HepG2 (cell line): ENCODE data around the gene OPN3. TPM values are rescaled to one million over a fixed set of nuclear protein-coding genes. Genes with fewer than 3 reads are reported as not detected.

Experiments used
- ATAC-seq: fragments of 200-7000 bp; cut with Tn5 transposase; 3 replicates; pipeline ENCODE4 v1.9.1; 2020; ENCODE audit warnings: mild to moderate bottlenecking, moderate library complexity
- BruUV-seq: library from RNA; stranded (reverse); fragments of 400-500 nt; replicated peaks from 2 replicates; lab custom pipeline; 2021; lab: Mats Ljungman, UMichigan
- CTCF ChIA-PET: fragments of 300-600 bp; formaldehyde crosslinking; extraction: SDS; loops from one replicate; lab custom pipeline; 2021; ENCODE audit warnings: low total read pairs, inconsistent platforms, low intra/inter-chr PET ratio; lab: Yijun Ruan, JAX
- POLR2A ChIA-PET: fragments of 350-600 bp; sonication (Branson Sonifier 250); formaldehyde crosslinking; loops from one replicate; lab custom pipeline; 2020; ENCODE audit warnings: antibody characterized with exemption, inconsistent platforms; lab: Yijun Ruan, JAX
- DNase-seq: peaks from one replicate; pipeline ENCODE4 v3.0.0-alpha.2; 2015; ENCODE audit warnings: low spot score
- FAIRE-seq: peaks from 3 replicates; lab custom pipeline; 2011; peaks lifted over from hg19 to GRCh38; lab: Jason Lieb, UNC
- H2AFZ ChIP-seq: one replicate; pipeline ENCODE4 v1.6.1; 2011; ENCODE audit warnings: low read length, inconsistent platforms
- H3K27ac ChIP-seq: fragments of 300-600 bp; 3 replicates; pipeline ENCODE4 v1.8.0; 2011; ENCODE audit warnings: mixed run types, mild to moderate bottlenecking, mixed read lengths, low read length, inconsistent platforms; ENCODE audit not compliant: insufficient read depth; ENCODE audit errors: extremely low read length
- H3K27me3 ChIP-seq, 2 experiments: fragments of 200-600 bp in 1 of 2; 2 replicates in 1 of 2; 3 replicates in 1 of 2; pipeline versions ENCODE4 v1.6.0 to v1.8.0; 2011; ENCODE audit warnings: low read length in 2 of 2, mild to moderate bottlenecking in 2 of 2, moderate library complexity in 2 of 2, inconsistent platforms in 1 of 2; ENCODE audit not compliant: insufficient read depth in 2 of 2, control insufficient read depth in 1 of 2
- H3K36me3 ChIP-seq, 2 experiments: fragments of 200-600 bp in 1 of 2; replicated peaks in 1 of 2; 2 replicates in 1 of 2; 3 replicates in 1 of 2; pipeline versions ENCODE4 v1.5.1 to v1.8.0; 2011; ENCODE audit warnings: low read length in 2 of 2, inconsistent platforms in 1 of 2; ENCODE audit not compliant: insufficient read depth in 2 of 2, control insufficient read depth in 1 of 2
- H3K4me1 ChIP-seq: 2 replicates; pipeline ENCODE4 v1.5.1; 2012; ENCODE audit warnings: low read length, inconsistent platforms; ENCODE audit not compliant: insufficient read depth
- H3K4me2 ChIP-seq: 2 replicates; pipeline ENCODE4 v1.6.0; 2011; ENCODE audit warnings: low read depth, low read length, inconsistent platforms
- H3K4me3 ChIP-seq, 3 experiments: fragments of 200-600 bp in 1 of 3; sonication (generic), shearing (Covaris generic) in 1 of 3; replicated peaks in 1 of 3; 2 replicates each; pipeline ENCODE4 v1.5.1; 2011 to 2016; ENCODE audit warnings: low read length in 3 of 3, inconsistent platforms in 2 of 3, low read depth in 2 of 3, mild to moderate bottlenecking in 2 of 3, control low read depth in 1 of 3, mixed read lengths in 1 of 3; ENCODE audit not compliant: insufficient read depth in 1 of 3
- H3K79me2 ChIP-seq: one replicate; pipeline ENCODE4 v1.6.1; 2011; ENCODE audit warnings: low read length, inconsistent platforms; ENCODE audit not compliant: insufficient read depth
- H3K9ac ChIP-seq: 2 replicates; pipeline ENCODE4 v1.6.0; 2011; ENCODE audit warnings: mild to moderate bottlenecking, low read depth, low read length, inconsistent platforms; ENCODE audit not compliant: insufficient read depth
- H3K9me3 ChIP-seq: 2 replicates; pipeline ENCODE4 v1.5.1; 2012; ENCODE audit warnings: mild to moderate bottlenecking, low read length
- H4K20me1 ChIP-seq: 2 replicates; pipeline ENCODE4 v1.6.0; 2011; ENCODE audit warnings: inconsistent platforms, mild to moderate bottlenecking, low read length, moderate library complexity; ENCODE audit not compliant: insufficient read depth
- CC2D1A ChIP-seq: sonication (generic); formaldehyde crosslinking; IDR thresholded peaks from 2 replicates; pipeline ENCODE4 v1.8.1; 2023; ENCODE audit warnings: mild to moderate bottlenecking, missing genetic modification reagents
- EHMT2 ChIP-seq: fragments of 200-600 bp; sonication (generic); IDR thresholded peaks from 2 replicates; pipeline ENCODE4 v1.7.0; 2017; ENCODE audit warnings: antibody characterized with exemption, low read depth, low read length, borderline replicate concordance
- NFE2L1 ChIP-seq: sonication (generic); formaldehyde crosslinking; IDR thresholded peaks from 2 replicates; pipeline ENCODE4 v1.4.0; 2020; ENCODE audit warnings: missing genetic modification reagents, mild to moderate bottlenecking, borderline replicate concordance
- RAD51 ChIP-seq: fragments of 450-650 bp; IDR thresholded peaks from 2 replicates; pipeline ENCODE4 v1.6.1; 2016; ENCODE audit warnings: borderline replicate concordance
- ZFP36L1 ChIP-seq: sonication (generic); formaldehyde crosslinking; IDR thresholded peaks from 2 replicates; pipeline ENCODE4 v1.8.0; 2022; ENCODE audit warnings: mild to moderate bottlenecking, missing genetic modification reagents, moderate library complexity
- ZNF816 ChIP-seq: sonication (generic); formaldehyde crosslinking; IDR thresholded peaks from 2 replicates; pipeline ENCODE4 v1.8.0; 2022; ENCODE audit warnings: missing genetic modification reagents, mild to moderate bottlenecking, borderline replicate concordance
- WGBS: methylation state at CpG from one replicate; pipeline ENCODE4 v1.1.6; 2017; ENCODE audit warnings: low lambda C conversion rate; 5-methylcytosine and 5-hydroxymethylcytosine counted together
- in situ Hi-C: cut with HindIII; loops from 2 replicates; pipeline ENCODE4 v1.10.0; 2017; ENCODE audit warnings: low pct_unique_long_range_greater_than_20kb; ENCODE audit not compliant: extremely low pct_ligation_motif_present
- intact Hi-C: fragments of 100-400 bp; cut with micrococcal nuclease; formaldehyde crosslinking; loops from one replicate; pipeline ENCODE4 v1.10.0; 2022; ENCODE audit not compliant: unreplicated experiment
- polyA plus RNA-seq, 8 experiments: library from polyadenylated mRNA; depleted of rRNA in 3 of 8; stranded (reverse) in 7 of 8; unstranded in 1 of 8; fragments of >200 nt; fragmentation: Illumina TruSeq in 4 of 8; extraction: Trizol in 4 of 8; gene quantifications; 2 replicates each; pipeline versions ENCODE4 v1.2.1 to v1.2.3, GENCODE V29; 2011 to 2016; ENCODE audit warnings: low read depth in 4 of 8, missing spikeins in 1 of 8, mixed read lengths in 1 of 8; ENCODE audit not compliant: insufficient read depth in 1 of 8
- total RNA-seq, 5 experiments: library from RNA; depleted of rRNA; stranded (reverse); fragments of >200 nt; fragmentation: Illumina TruSeq; extraction: Trizol; gene quantifications; 2 replicates each; pipeline ENCODE4 v1.2.3, GENCODE V29; 2016; ENCODE audit warnings: low read depth in 1 of 5
- TF ChIP-seq, protein P1 (sequence below): sonication (generic); formaldehyde crosslinking; conservative IDR thresholded peaks from 2 replicates; pipeline ENCODE4 v1.8.1; 2023; ENCODE audit warnings: missing genetic modification reagents
- TF ChIP-seq, protein P2 (sequence below): sonication (generic); formaldehyde crosslinking; IDR thresholded peaks from 2 replicates; pipeline ENCODE4 v1.4.0; 2020; ENCODE audit warnings: missing genetic modification reagents
- TF ChIP-seq, protein P3 (sequence below), 2 experiments: sonication (generic) in 1 of 2; formaldehyde crosslinking in 1 of 2; IDR thresholded peaks; 2 replicates each; pipeline versions ENCODE4 v1.6.1 to v1.9.0; 2014 to 2022; ENCODE audit warnings: antibody characterized with exemption in 1 of 2, borderline replicate concordance in 1 of 2, inconsistent platforms in 1 of 2, low read depth in 1 of 2, missing genetic modification reagents in 1 of 2

The OPN3 gene
- total and polyA plus RNA-seq, 2 of the 13 experiments (the other 11 are each of a cell fraction or from before 2014, with no cell fraction given) = 17.4 to 23.0 TPM

DNA sequence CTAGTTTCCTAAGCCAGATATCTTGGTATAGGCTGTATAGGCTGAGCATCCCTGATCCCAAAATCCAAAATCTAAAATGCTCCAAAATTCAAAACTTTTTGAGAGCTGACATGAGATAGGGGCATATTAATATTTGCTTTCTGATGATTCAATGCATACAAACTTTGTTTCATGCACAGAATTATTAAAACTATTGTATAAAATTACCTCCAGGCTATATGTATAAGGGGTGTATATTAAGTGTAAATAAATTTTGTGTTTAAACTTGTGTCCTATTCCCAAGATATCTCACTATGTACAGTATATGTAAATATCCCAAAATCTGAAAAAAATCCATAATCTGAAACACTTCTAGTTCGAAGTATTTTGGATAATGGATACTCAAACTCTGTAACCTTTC is 14.5 kb upstream of the OPN3 start:
- no peak for TF ChIP-seq NFE2L1 (CRISPR knock-in tag)
- TF ChIP-seq, protein P1, sequence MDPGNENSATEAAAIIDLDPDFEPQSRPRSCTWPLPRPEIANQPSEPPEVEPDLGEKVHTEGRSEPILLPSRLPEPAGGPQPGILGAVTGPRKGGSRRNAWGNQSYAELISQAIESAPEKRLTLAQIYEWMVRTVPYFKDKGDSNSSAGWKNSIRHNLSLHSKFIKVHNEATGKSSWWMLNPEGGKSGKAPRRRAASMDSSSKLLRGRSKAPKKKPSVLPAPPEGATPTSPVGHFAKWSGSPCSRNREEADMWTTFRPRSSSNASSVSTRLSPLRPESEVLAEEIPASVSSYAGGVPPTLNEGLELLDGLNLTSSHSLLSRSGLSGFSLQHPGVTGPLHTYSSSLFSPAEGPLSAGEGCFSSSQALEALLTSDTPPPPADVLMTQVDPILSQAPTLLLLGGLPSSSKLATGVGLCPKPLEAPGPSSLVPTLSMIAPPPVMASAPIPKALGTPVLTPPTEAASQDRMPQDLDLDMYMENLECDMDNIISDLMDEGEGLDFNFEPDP (CRISPR knock-in tag) = no peak
- no peak for ATAC-seq
- Histone ChIP-seq H2AFZ (no peak overlapping the region), H3K27ac (no peak overlapping the region), H4K20me1 (no peaks in the 10 kb centered on the region), H3K9ac (no peak overlapping the region), H3K4me1 (no peaks in the 10 kb centered on the region), H3K79me2 (no peaks in the 10 kb centered on the region), H3K36me3 (no peaks in the 10 kb centered on the region), H3K4me3 (no peak overlapping the region), H3K27me3 (no peaks in the 10 kb centered on the region), H3K4me2 (no peak overlapping the region), H3K9me3 (no peaks in the 10 kb centered on the region)
- no TSS peak for BruUV-seq
- no peak for FAIRE-seq
- 0% methylated on average over 1 of the region's 1 CpG for WGBS
- no peak for DNase-seq
- in situ Hi-C loops = no loop called here
- ChIA-PET CTCF (no interaction called here), POLR2A (no interaction called here)
- intact Hi-C loops = no loop called here

DNA sequence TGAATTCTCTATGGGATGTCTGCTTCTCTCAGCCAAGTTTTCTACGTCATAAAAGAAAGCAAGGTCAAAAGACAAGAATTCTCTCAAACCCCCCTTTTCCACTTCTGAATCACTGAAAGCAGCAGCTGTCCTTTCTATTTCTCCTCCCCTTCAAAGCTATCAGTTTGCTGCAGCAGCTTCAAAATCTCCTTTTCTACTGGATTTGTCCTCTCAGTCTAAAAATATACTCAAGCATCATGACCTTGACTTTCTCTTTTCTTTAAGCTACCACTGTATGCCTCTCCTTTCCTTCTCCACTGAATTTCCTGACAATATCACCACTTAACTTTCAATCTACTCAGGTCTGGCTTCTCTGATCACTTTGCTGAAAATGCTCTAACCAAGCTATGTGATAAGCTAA is 13.8 kb upstream of the OPN3 start:
- H4K20me1 ChIP-seq = no peaks in the 10 kb centered on the region
- DNase-seq (no peak), ATAC-seq (no peak), FAIRE-seq (no peak)
- H3K79me2 ChIP-seq = no peaks in the 10 kb centered on the region
- no peak overlapping the region for H3K4me2 ChIP-seq
- H2AFZ ChIP-seq = no peak overlapping the region
- CTCF ChIA-PET = no interaction called here
- POLR2A ChIA-PET = no interaction called here
- H3K9me3 ChIP-seq = no peaks in the 10 kb centered on the region
- no TSS peak for BruUV-seq
- no peaks in the 10 kb centered on the region for H3K4me1 ChIP-seq
- in situ Hi-C loops = no loop called here
- H3K36me3 ChIP-seq = no peaks in the 10 kb centered on the region
- WGBS = 6% methylated on average over 1 of the region's 1 CpG
- H3K4me3 ChIP-seq = no peak overlapping the region
- no peak overlapping the region for H3K27ac ChIP-seq
- no peaks in the 10 kb centered on the region for H3K27me3 ChIP-seq
- H3K9ac ChIP-seq = no peak overlapping the region
- intact Hi-C loops = no loop called here
- TF ChIP-seq ZFP36L1 (no peak), RAD51 (no peak), ZNF816 (CRISPR knock-in tag) (no peak), EHMT2 (no peak), CC2D1A (no peak)
- TF ChIP-seq, protein P2, sequence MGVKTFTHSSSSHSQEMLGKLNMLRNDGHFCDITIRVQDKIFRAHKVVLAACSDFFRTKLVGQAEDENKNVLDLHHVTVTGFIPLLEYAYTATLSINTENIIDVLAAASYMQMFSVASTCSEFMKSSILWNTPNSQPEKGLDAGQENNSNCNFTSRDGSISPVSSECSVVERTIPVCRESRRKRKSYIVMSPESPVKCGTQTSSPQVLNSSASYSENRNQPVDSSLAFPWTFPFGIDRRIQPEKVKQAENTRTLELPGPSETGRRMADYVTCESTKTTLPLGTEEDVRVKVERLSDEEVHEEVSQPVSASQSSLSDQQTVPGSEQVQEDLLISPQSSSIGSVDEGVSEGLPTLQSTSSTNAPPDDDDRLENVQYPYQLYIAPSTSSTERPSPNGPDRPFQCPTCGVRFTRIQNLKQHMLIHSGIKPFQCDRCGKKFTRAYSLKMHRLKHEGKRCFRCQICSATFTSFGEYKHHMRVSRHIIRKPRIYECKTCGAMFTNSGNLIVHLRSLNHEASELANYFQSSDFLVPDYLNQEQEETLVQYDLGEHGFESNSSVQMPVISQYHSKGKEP (CRISPR knock-in tag) = no peak
- TF ChIP-seq, protein P3, sequence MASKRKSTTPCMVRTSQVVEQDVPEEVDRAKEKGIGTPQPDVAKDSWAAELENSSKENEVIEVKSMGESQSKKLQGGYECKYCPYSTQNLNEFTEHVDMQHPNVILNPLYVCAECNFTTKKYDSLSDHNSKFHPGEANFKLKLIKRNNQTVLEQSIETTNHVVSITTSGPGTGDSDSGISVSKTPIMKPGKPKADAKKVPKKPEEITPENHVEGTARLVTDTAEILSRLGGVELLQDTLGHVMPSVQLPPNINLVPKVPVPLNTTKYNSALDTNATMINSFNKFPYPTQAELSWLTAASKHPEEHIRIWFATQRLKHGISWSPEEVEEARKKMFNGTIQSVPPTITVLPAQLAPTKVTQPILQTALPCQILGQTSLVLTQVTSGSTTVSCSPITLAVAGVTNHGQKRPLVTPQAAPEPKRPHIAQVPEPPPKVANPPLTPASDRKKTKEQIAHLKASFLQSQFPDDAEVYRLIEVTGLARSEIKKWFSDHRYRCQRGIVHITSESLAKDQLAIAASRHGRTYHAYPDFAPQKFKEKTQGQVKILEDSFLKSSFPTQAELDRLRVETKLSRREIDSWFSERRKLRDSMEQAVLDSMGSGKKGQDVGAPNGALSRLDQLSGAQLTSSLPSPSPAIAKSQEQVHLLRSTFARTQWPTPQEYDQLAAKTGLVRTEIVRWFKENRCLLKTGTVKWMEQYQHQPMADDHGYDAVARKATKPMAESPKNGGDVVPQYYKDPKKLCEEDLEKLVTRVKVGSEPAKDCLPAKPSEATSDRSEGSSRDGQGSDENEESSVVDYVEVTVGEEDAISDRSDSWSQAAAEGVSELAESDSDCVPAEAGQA (IDR thresholded peaks at IDR 0.05; ENCODE audit: low read depth) = no peak
- TF ChIP-seq, protein P3 (CRISPR knock-in tag; IDR thresholded peaks at IDR 0.05; ENCODE audit: borderline replicate concordance) = no peak
